Fibroblast of skin of abdomen (primary cell): ENCODE results near the gene ADAP1.
"Not testable (repeated sequence)": the region's sequence is repeated elsewhere in the genome, so short reads cannot be mapped to it uniquely, and the experiment has no call there.

Experiments used
- DNase-seq: peaks from one replicate; pipeline ENCODE4 v3.0.0-alpha.2; 2013

Gene ADAP1

GRCh38 chr7:974172-974571, 19.7 kb upstream of the ADAP1 start:
- DNase-seq = no peak

GRCh38 chr7:973312-973711, 18.8 kb upstream of the ADAP1 start:
- no peak for DNase-seq

GRCh38 chr7:972676-973309, 18.3 kb upstream of the ADAP1 start:
- DNase-seq = no peak

- DNase-seq = no peak
Observed at GRCh38 chr7:972110-972509, 17.6 kb upstream of the ADAP1 start.

GRCh38 chr7:970744-971143, 16.3 kb upstream of the ADAP1 start:
- no peak for DNase-seq

GRCh38 chr7:969403-969802, 14.9 kb upstream of the ADAP1 start:
- no peak for DNase-seq

GRCh38 chr7:968205-969105, 14.0 kb upstream of the ADAP1 start:
- DNase-seq = no peak

GRCh38 chr7:967361-968082, 13.0 kb upstream of the ADAP1 start:
- no peak for DNase-seq

GRCh38 chr7:966291-967069, 12.0 kb upstream of the ADAP1 start:
- no peak for DNase-seq

GRCh38 chr7:964401-965231, 10.1 kb upstream of the ADAP1 start:
- DNase-seq = peak; percentile 28

- DNase-seq = no peak
Observed at GRCh38 chr7:963236-964078, 9.0 kb upstream of the ADAP1 start.

GRCh38 chr7:962401-963081, 8.1 kb upstream of the ADAP1 start:
- no peak for DNase-seq

- DNase-seq = no peak
Observed at GRCh38 chr7:961546-962400, 7.3 kb upstream of the ADAP1 start.

GRCh38 chr7:960972-961371, 6.5 kb upstream of the ADAP1 start:
- DNase-seq = not testable (repeated sequence)

GRCh38 chr7:960269-960871, 5.9 kb upstream of the ADAP1 start:
- DNase-seq = no peak

GRCh38 chr7:959740-960139, 5.3 kb upstream of the ADAP1 start:
- DNase-seq = not testable (repeated sequence)

- no peak for DNase-seq
Observed at GRCh38 chr7:959271-959670, 4.8 kb upstream of the ADAP1 start.
